Right lung (tissue), 5 donors: Measurements from ENCODE around the gene AGTPBP1. TPM values are rescaled to one million over a fixed set of nuclear protein-coding genes. Genes with fewer than 3 reads are reported as not detected.

Experiments
- DNase-seq, 2 donors: peaks; one replicate each; pipeline ENCODE4 v3.0.0-alpha.2; 2013
- polyA plus RNA-seq, 5 donors: library from polyadenylated mRNA; unstranded; fragments of 120-200 nt; gene quantifications; one replicate each; pipeline versions ENCODE4 v1.2.1 to v1.2.3, GENCODE V29; 2013; ENCODE audit warnings: inconsistent platforms in 1 of 5, low replicate concordance in 1 of 5; ENCODE audit not compliant: insufficient read length in 5 of 5, insufficient read depth in 1 of 5

The AGTPBP1 gene
- polyA plus RNA-seq, 5 donors: 17.1 to 34.1 (median 27.9) TPM

- DNase-seq: no peak
Measured at GRCh38 chr9:85510830-85511504, 230.8 kb downstream of the AGTPBP1 start.

DNA sequence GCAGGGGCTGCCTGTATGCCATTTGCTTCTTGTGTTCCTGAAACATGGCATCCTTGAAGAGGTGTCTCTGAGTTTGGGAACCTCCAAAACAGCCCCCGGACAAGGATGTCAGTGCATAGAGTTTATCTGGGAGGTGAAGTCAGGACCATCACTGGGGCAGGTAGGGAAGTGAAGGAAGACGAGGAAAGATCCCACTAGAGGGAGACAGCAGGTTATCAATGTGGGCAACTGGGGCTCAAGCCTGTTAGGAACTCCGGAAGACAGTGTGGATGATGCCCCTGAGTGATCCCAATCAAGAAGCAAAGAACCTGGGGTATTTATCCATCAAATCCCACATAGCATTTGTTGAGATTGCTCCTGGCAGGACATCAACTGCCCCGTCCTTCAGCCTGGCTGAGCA, 233.1 kb downstream of the AGTPBP1 start:
- DNase-seq: no peak

DNA sequence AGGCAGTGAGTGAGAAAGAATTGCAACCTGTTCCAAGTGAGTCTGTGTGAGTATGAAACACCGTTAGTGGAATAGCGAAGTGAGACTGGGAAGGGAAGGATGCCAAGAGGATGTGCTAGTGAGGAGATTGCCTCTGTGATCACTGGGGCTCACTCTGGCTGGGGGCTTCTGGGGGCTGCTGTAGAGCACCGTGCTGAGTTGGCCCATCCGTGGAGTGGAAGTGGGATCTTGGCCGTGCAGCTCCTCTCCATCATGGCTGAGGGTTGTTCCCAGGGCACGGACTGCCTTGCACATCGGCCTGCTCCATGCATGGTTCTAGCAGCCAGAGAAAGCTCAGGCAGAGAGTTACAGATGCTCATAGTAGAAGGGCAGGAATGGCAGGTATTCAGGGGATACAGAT, 236.1 kb downstream of the AGTPBP1 start:
- no peak for DNase-seq

DNA sequence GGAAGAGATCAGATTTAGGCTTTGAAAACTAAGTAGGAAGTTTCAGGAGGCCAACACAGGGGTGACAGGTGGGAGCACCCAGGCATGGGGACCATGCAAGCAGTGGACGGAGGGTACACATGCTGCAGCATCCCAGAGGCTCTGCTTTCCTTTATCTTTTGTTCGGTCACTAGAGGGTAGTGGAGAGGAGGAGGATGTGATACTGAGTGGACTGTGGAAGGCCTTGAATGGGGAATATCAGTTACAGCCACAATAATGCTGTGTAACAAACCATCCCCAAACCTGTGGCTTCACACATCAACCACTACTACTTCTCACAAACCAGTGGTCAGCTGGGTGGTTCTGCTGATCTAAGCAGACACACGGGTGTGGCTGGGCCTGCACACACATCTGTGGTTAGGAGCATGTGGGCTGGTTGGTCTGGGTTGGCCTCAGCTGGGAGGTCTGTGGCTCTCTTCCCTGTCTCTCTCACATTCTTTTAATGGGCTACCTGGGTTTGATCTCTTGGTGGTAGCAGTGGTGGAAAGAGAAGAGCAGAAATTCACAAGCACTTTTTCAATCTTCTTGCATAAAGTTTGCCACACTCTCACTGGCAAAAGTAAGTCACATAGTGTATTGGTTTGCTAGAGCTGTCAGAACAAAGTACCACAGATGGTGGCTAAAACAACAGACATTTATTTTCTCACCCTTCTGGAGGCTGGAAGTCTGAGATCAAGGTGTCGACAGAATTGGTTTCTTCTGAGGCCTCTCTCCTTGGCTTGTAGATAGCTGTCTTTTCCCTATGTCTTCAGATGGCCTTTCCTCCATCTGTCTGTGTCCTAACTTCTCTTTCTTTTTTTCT, 238.7 kb downstream of the AGTPBP1 start:
- no peak for DNase-seq

DNA sequence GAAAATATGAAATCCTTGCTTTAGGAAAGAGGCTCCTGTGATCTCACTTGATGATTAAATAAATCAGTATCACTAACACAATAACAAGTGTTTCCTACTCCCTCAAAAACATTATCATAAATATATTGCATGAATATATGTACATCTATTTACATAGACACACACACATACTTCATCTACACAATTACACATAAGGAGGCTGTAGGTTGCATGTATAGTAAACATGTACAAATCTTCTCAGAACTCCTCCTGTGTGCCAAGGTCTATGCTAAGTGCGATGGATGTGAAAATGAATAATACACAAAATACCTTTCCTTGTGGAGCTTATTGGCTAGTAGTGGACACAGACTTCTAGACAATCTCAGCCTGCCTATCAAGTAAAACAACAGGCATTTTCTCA, 239.9 kb downstream of the AGTPBP1 start:
- DNase-seq: no peak

GRCh38 chr9:85501456-85501855, 240.3 kb downstream of the AGTPBP1 start:
- no peak for DNase-seq

Other genes with a start within 250 kb of the AGTPBP1 start
- gene NAA35, start 199.2 kb upstream of the AGTPBP1 start, polyA plus RNA-seq: 10 to 100 TPM; 22.4 to 34.0 (median 30.8) TPM